PFSK-1 (cell line): ENCODE measurements around the gene ABCB1.

Experiments used
- FOXP2 ChIP-seq: optimal IDR thresholded peaks from 2 replicates; pipeline ENCODE3; 2011; ENCODE audit warnings: borderline replicate concordance, control low read depth, inconsistent platforms; ENCODE audit not compliant: insufficient read depth; ENCODE audit errors: extremely low read length, extremely low read depth
- POLR2AphosphoS5 ChIP-seq: IDR thresholded peaks from 2 replicates; pipeline ENCODE4 v1.6.1; 2012; ENCODE audit warnings: low read depth, mild to moderate bottlenecking, control low read depth, low read length, moderate library complexity
- SIN3A ChIP-seq: IDR thresholded peaks from 2 replicates; pipeline ENCODE4 v1.6.1; 2012; ENCODE audit warnings: mild to moderate bottlenecking, low read length, moderate library complexity, borderline replicate concordance; ENCODE audit not compliant: insufficient read depth
- TAF1 ChIP-seq: IDR thresholded peaks from 2 replicates; pipeline ENCODE4 v1.6.1; 2012; ENCODE audit warnings: low read length, control low read depth, borderline replicate concordance; ENCODE audit not compliant: insufficient read depth
- TF ChIP-seq, protein P1 (sequence below), 2 experiments: IDR thresholded peaks; 2 replicates each; pipeline versions ENCODE4 v1.6.1 to v1.8.0; 2011 to 2012; ENCODE audit warnings: low read depth in 2 of 2, low read length in 2 of 2, control low read depth in 1 of 2, inconsistent platforms in 1 of 2, mild to moderate bottlenecking in 1 of 2, moderate library complexity in 1 of 2; ENCODE audit not compliant: insufficient read depth in 1 of 2

ABCB1 gene

DNA sequence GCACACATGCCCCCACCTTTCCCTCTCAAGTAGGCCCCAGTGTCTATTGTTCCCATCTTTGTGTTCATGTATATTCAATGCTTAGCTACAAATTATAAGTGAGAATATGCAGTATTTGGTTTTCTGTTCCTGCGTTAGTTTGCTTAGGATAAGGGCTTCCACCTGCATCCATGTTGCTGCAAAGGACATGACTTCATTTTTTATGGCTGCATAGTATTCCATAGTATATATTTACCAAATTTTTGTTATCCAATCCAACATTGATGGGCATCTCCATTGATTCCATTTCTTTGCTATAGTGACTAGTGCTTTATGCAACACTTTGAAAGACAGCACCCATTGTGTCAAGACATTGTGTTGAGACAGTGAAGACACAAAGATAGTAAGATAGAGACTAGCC is 106.2 kb downstream of the ABCB1 start:
- no peak for TF ChIP-seq POLR2AphosphoS5
- TF ChIP-seq TAF1, result no peak
- TF ChIP-seq, protein P1, sequence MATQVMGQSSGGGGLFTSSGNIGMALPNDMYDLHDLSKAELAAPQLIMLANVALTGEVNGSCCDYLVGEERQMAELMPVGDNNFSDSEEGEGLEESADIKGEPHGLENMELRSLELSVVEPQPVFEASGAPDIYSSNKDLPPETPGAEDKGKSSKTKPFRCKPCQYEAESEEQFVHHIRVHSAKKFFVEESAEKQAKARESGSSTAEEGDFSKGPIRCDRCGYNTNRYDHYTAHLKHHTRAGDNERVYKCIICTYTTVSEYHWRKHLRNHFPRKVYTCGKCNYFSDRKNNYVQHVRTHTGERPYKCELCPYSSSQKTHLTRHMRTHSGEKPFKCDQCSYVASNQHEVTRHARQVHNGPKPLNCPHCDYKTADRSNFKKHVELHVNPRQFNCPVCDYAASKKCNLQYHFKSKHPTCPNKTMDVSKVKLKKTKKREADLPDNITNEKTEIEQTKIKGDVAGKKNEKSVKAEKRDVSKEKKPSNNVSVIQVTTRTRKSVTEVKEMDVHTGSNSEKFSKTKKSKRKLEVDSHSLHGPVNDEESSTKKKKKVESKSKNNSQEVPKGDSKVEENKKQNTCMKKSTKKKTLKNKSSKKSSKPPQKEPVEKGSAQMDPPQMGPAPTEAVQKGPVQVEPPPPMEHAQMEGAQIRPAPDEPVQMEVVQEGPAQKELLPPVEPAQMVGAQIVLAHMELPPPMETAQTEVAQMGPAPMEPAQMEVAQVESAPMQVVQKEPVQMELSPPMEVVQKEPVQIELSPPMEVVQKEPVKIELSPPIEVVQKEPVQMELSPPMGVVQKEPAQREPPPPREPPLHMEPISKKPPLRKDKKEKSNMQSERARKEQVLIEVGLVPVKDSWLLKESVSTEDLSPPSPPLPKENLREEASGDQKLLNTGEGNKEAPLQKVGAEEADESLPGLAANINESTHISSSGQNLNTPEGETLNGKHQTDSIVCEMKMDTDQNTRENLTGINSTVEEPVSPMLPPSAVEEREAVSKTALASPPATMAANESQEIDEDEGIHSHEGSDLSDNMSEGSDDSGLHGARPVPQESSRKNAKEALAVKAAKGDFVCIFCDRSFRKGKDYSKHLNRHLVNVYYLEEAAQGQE (IDR thresholded peaks at IDR 0.05; ENCODE audit: insufficient read depth in 1 of 2, low read depth in 2 of 2, low read length in 2 of 2), result no peak
- TF ChIP-seq SIN3A, result no peak
- no peak for TF ChIP-seq FOXP2

DNA sequence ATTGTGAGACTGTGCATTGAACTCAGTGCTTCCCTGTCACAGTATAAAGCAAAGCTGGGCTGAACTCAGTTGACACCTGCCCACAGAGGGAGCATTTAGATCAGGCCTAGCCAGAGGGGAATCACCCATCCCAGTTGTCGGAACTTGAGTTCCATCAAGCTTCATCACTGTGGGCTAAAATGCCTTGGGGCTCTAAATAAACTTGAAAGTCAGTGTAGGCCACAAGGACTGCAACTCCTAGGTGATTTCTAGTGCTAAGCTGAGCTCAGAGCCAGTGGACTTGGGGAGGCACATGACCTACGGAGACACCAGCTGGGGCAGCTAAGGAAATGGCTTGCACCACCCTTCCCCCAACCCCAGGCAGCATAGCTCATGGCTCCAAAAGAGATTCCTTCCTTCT is 117.6 kb downstream of the ABCB1 start:
- no peak for TF ChIP-seq SIN3A
- TF ChIP-seq POLR2AphosphoS5, result no peak
- TF ChIP-seq, protein P1 (IDR thresholded peaks at IDR 0.05; ENCODE audit: insufficient read depth in 1 of 2, low read depth in 2 of 2, low read length in 2 of 2), result no peak
- TF ChIP-seq FOXP2, result no peak
- no peak for TF ChIP-seq TAF1

DNA sequence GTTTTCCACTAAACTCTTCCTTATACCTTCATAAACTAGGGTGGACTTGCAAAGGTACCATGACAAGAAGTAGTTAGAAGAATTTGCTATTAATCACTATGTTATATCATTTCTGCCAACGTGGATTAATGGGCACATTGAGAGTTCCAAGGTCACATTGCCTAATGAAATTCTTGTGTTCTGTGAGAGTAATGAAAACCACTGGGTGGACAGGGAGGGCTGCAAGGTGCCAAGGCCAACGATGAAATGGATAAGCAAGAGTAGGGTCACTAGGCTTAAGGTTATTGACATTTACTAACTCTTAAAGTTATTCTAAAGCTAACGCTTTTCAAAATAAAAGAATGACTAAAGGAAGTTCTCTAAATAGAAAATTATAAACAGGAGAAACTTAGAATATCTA is 118.6 kb downstream of the ABCB1 start:
- TF ChIP-seq SIN3A, result no peak
- TF ChIP-seq TAF1, result no peak
- TF ChIP-seq POLR2AphosphoS5, result no peak
- TF ChIP-seq FOXP2, result no peak
- TF ChIP-seq, protein P1 (IDR thresholded peaks at IDR 0.05; ENCODE audit: insufficient read depth in 1 of 2, low read depth in 2 of 2, low read length in 2 of 2), result no peak

GRCh38 chr7:87480386-87480785 is 120.3 kb downstream of the ABCB1 start:
- no peak for TF ChIP-seq POLR2AphosphoS5
- no peak for TF ChIP-seq SIN3A
- TF ChIP-seq FOXP2, result no peak
- no peak for TF ChIP-seq TAF1
- TF ChIP-seq, protein P1 (IDR thresholded peaks at IDR 0.05; ENCODE audit: insufficient read depth in 1 of 2, low read depth in 2 of 2, low read length in 2 of 2), result no peak

- TF ChIP-seq TAF1 (no peak), SIN3A (no peak), FOXP2 (no peak), POLR2AphosphoS5 (no peak)
- TF ChIP-seq, protein P1 (IDR thresholded peaks at IDR 0.05; ENCODE audit: insufficient read depth in 1 of 2, low read depth in 2 of 2, low read length in 2 of 2), result no peak
Observed at GRCh38 chr7:87479951-87480350, 120.7 kb downstream of the ABCB1 start.
